Activated naive CD8-positive, alpha-beta T cell treated with anti-CD3 and anti-CD28 coated beads for 36 hours (primary cell): Measurements from ENCODE around the gene SCN2A. TPM values are rescaled to one million over a fixed set of nuclear protein-coding genes. Genes with fewer than 3 reads are reported as not detected.

Experiments used
- DNase-seq: peaks from one replicate; pipeline ENCODE4 v3.0.0; 2021
- H3K27ac Mint-ChIP-seq: one replicate; pipeline ENCODE4 v1.8.0; 2022; ENCODE audit warnings: mild to moderate bottlenecking, moderate library complexity, mixed read lengths
- H3K27me3 Mint-ChIP-seq: one replicate; pipeline ENCODE4 v1.8.0; 2022; ENCODE audit warnings: mild to moderate bottlenecking, mixed read lengths
- H3K36me3 Mint-ChIP-seq: one replicate; pipeline ENCODE4 v1.8.0; 2021; ENCODE audit warnings: mild to moderate bottlenecking, mixed read lengths
- H3K4me1 Mint-ChIP-seq: one replicate; pipeline ENCODE4 v1.8.0; 2021; ENCODE audit warnings: mixed read lengths
- H3K4me3 Mint-ChIP-seq: one replicate; pipeline ENCODE4 v1.8.0; 2022; ENCODE audit warnings: mild to moderate bottlenecking, moderate library complexity, mixed read lengths
- H3K9me3 Mint-ChIP-seq: one replicate; pipeline ENCODE4 v1.8.0; 2022; ENCODE audit warnings: mixed read lengths
- total RNA-seq, 2 experiments: library from RNA; stranded (reverse); gene quantifications; one replicate each; pipeline ENCODE4 v1.2.3, GENCODE V29; 2021

SCN2A gene
- total RNA-seq, 2 experiments from 2014 or later = 0.04 to 0.06 TPM

GRCh38 chr2:165401285-165401852 lies 162.2 kb downstream of the SCN2A start:
- no peaks in the 10 kb centered on the region for H3K9me3 Mint-ChIP-seq
- H3K27ac Mint-ChIP-seq = no peak overlapping the region
- peaks cover 15% of the 10 kb centered on the region for H3K27me3 Mint-ChIP-seq
- no peaks in the 10 kb centered on the region for H3K36me3 Mint-ChIP-seq
- no peak overlapping the region for H3K4me3 Mint-ChIP-seq
- peaks cover 6% of the 10 kb centered on the region for H3K4me1 Mint-ChIP-seq
- no peak for DNase-seq

GRCh38 chr2:165402162-165402561 lies 162.9 kb downstream of the SCN2A start:
- H3K36me3 Mint-ChIP-seq = no peaks in the 10 kb centered on the region
- DNase-seq = no peak
- no peak overlapping the region for H3K4me3 Mint-ChIP-seq
- peaks cover 19% of the 10 kb centered on the region for H3K27me3 Mint-ChIP-seq
- H3K4me1 Mint-ChIP-seq = peaks cover 6% of the 10 kb centered on the region
- H3K9me3 Mint-ChIP-seq = no peaks in the 10 kb centered on the region
- no peak overlapping the region for H3K27ac Mint-ChIP-seq

DNA sequence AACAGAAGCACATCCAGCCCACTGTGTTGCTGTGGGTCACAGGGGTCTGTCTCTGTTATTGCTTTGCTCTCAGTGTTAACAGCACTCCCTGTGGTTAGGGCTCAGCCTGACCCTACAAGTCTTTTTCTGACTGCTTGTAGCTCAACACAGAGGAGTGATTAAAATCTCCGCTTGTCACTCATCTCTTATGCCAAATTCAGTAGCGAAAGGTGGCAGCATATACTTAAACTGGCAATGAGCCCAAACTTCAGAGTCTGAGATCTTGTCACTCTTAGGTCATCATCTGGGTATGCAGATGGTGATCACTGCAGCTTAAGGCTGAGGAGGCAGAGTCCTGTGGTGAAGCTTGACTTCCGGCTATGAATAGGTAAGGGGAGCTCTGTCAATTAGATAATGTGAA lies 167.0 kb downstream of the SCN2A start:
- H3K36me3 Mint-ChIP-seq = no peaks in the 10 kb centered on the region
- H3K27me3 Mint-ChIP-seq = peaks cover 17% of the 10 kb centered on the region
- no peak overlapping the region for H3K4me3 Mint-ChIP-seq
- H3K27ac Mint-ChIP-seq = no peak overlapping the region
- H3K9me3 Mint-ChIP-seq = no peaks in the 10 kb centered on the region
- peaks cover 3% of the 10 kb centered on the region for H3K4me1 Mint-ChIP-seq
- no peak for DNase-seq

GRCh38 chr2:165407466-165407865 lies 168.3 kb downstream of the SCN2A start:
- Mint-ChIP-seq H3K27ac (no peak overlapping the region), H3K9me3 (no peaks in the 10 kb centered on the region), H3K27me3 (peaks cover 11% of the 10 kb centered on the region), H3K36me3 (no peaks in the 10 kb centered on the region), H3K4me3 (no peak overlapping the region), H3K4me1 (no peaks in the 10 kb centered on the region)
- DNase-seq = no peak

- H3K27ac Mint-ChIP-seq = no peak overlapping the region
- no peak overlapping the region for H3K4me3 Mint-ChIP-seq
Observed at GRCh38 chr2:165408186-165408585, 169.0 kb downstream of the SCN2A start.

DNA sequence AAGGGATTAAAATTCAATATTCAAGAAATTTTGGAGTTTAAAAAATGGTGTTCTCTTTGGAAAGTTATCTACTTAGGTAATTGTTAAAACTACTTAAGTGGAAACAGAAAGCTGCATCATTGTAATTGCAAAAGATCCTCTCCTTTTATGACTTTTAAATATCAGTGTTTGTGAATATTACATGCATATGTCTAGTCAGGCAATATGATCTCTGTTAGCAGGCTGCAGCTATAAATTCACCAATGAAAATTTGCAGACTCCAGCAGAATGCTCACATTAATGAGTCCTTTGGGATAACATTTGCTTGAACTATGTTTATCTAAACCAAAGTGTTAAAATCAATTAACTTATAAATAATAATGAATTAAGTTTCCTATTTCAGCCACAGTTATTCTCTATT lies 171.1 kb downstream of the SCN2A start:
- Mint-ChIP-seq H3K9me3 (no peaks in the 10 kb centered on the region), H3K4me3 (no peak overlapping the region), H3K27me3 (peaks cover 11% of the 10 kb centered on the region), H3K4me1 (no peaks in the 10 kb centered on the region), H3K27ac (no peak overlapping the region), H3K36me3 (no peaks in the 10 kb centered on the region)
- DNase-seq = no peak

More at GRCh38 chr2:165408186-165408585, 169.0 kb downstream of the SCN2A start:
- Mint-ChIP-seq H3K36me3 (no peaks in the 10 kb centered on the region), H3K4me1 (no peaks in the 10 kb centered on the region), H3K9me3 (no peaks in the 10 kb centered on the region), H3K27me3 (peaks cover 11% of the 10 kb centered on the region)
- DNase-seq = no peak

DNA sequence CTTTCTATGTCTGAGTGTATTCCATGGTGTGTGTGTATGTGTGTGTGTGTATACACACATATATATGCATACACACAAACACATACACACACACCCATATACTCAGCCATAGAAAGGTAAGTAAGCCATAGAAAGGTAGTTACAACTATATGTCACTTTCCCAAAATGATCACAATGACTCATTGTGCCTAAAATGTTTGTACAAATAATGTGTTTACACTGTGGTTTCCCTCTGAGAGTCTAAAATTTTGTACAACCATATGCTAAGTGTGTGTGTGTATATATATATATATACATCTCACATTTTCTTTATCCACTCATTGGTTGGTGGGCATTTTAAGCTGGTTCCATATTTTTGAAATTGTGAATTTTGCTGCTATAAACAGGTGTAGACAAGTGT lies 175.0 kb downstream of the SCN2A start:
- H3K36me3 Mint-ChIP-seq = no peaks in the 10 kb centered on the region
- no peak overlapping the region for H3K27ac Mint-ChIP-seq
- H3K9me3 Mint-ChIP-seq = peaks cover 9% of the 10 kb centered on the region
- DNase-seq = no peak
- no peak overlapping the region for H3K4me3 Mint-ChIP-seq
- peaks cover 4% of the 10 kb centered on the region for H3K27me3 Mint-ChIP-seq
- no peaks in the 10 kb centered on the region for H3K4me1 Mint-ChIP-seq

DNA sequence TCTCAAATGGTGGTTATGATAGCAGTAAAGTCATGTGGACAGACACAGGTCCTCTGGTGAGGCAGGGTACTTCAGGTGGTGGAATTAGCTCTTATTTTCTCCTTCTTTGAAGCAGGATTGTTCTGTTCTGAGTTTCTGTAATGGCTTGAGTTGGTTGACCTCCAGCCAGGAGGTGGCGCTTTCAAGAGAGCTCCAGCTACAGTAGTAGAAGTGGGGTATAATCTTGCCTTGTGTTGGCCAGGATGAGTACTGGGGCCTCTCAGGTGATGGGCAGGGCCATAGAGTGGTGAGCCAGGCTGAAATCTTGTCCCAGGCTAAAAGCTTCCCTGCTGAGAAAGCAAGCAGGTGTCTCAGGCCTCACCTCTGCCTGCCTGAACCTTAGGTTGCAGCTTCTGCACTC lies 177.8 kb downstream of the SCN2A start:
- no peak for DNase-seq
- H3K4me1 Mint-ChIP-seq = no peaks in the 10 kb centered on the region

DNA sequence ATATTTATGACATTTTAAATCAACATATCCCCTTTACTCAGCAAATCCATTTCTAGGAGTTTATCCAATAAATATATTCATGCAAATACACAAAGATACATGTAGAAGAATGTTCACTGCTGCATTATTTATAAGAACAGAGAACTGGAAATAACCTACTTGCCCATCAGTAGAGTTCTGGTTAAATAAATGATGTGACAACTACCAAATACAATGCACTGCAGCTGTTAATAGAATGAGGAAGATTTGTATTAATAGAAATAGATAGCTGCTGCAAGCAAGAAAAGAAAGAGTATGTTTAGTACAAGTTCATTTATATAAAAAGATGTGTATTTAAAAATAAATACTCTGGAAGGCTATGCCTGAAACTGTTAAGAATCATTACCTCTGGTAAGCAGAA lies 181.0 kb downstream of the SCN2A start:
- no peak for DNase-seq
- Mint-ChIP-seq H3K4me1 (no peaks in the 10 kb centered on the region), H3K27me3 (no peaks in the 10 kb centered on the region), H3K9me3 (peaks cover 17% of the 10 kb centered on the region), H3K4me3 (no peak overlapping the region), H3K36me3 (peaks cover 2% of the 10 kb centered on the region), H3K27ac (no peak overlapping the region)

More for the DNA sequence above, 177.8 kb downstream of the SCN2A start:
- Mint-ChIP-seq H3K27me3 (no peaks in the 10 kb centered on the region), H3K36me3 (no peaks in the 10 kb centered on the region), H3K27ac (no peak overlapping the region), H3K9me3 (peaks cover 9% of the 10 kb centered on the region), H3K4me3 (no peak overlapping the region)

- no peaks in the 10 kb centered on the region for H3K4me1 Mint-ChIP-seq
- H3K36me3 Mint-ChIP-seq = peaks cover 2% of the 10 kb centered on the region
- H3K4me3 Mint-ChIP-seq = no peak overlapping the region
- no peak for DNase-seq
- peaks cover 8% of the 10 kb centered on the region for H3K9me3 Mint-ChIP-seq
- H3K27me3 Mint-ChIP-seq = no peaks in the 10 kb centered on the region
- no peak overlapping the region for H3K27ac Mint-ChIP-seq
Observed at GRCh38 chr2:165423081-165423480, 183.9 kb downstream of the SCN2A start.

DNA sequence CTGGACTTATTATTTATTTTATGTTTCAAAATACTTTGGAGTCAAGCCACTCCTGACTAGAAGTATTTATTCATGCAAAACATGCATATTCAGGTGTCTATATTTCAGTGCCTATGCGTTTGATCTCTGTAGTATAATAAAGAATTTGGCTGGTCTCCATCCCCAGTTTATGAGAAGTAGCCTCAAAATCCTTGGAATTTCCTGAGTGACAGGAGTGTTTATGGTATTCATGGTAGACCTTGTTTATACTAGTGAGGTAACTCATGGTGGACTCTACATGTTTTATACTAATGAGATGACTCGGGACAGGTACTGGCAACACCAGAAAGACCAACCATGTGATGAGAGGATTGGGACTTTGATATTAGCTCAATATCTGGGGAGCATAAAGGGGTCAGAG lies 186.3 kb downstream of the SCN2A start:
- Mint-ChIP-seq H3K4me1 (no peaks in the 10 kb centered on the region), H3K27ac (no peak overlapping the region), H3K9me3 (peaks cover 8% of the 10 kb centered on the region), H3K36me3 (peaks cover 2% of the 10 kb centered on the region), H3K4me3 (no peak overlapping the region), H3K27me3 (no peaks in the 10 kb centered on the region)
- DNase-seq = no peak

- Mint-ChIP-seq H3K9me3 (peaks cover 6% of the 10 kb centered on the region), H3K4me3 (no peak overlapping the region), H3K4me1 (no peaks in the 10 kb centered on the region), H3K27ac (no peak overlapping the region), H3K27me3 (no peaks in the 10 kb centered on the region), H3K36me3 (peaks cover 2% of the 10 kb centered on the region)
- no peak for DNase-seq
Observed at GRCh38 chr2:165427686-165428085, 188.5 kb downstream of the SCN2A start.

DNA sequence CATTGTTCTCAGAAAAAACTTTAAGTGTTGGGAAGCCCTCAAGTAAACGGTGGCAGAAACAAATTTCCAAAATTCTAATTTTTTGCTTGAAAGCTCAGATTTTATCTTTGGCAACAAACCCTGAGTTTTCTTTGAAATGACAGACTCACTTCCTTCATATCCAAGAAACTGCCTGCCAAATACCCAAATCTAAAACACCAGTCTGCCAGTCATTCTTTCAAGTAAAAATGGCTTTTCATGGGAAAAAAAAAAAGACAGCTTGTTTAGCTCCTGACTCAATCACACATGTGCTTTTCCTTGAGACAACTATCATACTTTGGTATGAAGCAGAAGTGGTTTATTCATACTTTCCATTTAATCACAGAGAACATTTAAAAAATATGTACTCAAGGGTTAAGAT lies 189.7 kb downstream of the SCN2A start:
- H3K36me3 Mint-ChIP-seq = no peaks in the 10 kb centered on the region
- no peak for DNase-seq
- no peak overlapping the region for H3K27ac Mint-ChIP-seq
- H3K4me3 Mint-ChIP-seq = no peak overlapping the region
- no peaks in the 10 kb centered on the region for H3K4me1 Mint-ChIP-seq
- no peaks in the 10 kb centered on the region for H3K27me3 Mint-ChIP-seq
- H3K9me3 Mint-ChIP-seq = peaks cover under 1% of the 10 kb centered on the region

DNA sequence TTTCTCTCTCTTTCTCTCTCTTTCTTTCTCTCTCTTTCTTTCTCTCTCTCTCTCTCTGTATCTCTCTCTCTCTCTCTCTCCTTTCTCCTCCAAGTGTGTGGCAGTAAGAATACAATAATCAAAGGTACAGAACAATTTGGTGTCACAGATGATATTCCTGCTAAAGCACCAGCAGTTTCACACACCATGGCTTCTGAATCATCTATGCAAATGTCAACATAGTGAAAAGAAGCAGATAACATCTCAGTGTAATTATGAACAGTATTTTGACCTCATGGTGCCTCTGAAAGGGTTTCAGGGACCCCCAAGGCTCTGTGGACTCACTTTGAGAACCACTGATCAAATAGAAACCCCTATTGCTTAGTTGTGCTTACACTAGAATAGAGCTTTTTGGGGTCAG lies 191.8 kb downstream of the SCN2A start:
- no peak for DNase-seq
- H3K4me1 Mint-ChIP-seq = no peaks in the 10 kb centered on the region
- H3K9me3 Mint-ChIP-seq = no peaks in the 10 kb centered on the region
- H3K27me3 Mint-ChIP-seq = no peaks in the 10 kb centered on the region
- no peaks in the 10 kb centered on the region for H3K36me3 Mint-ChIP-seq
- H3K27ac Mint-ChIP-seq = no peak overlapping the region
- H3K4me3 Mint-ChIP-seq = no peak overlapping the region

GRCh38 chr2:165432234-165432966 lies 193.2 kb downstream of the SCN2A start:
- DNase-seq = no peak
- H3K4me1 Mint-ChIP-seq = peaks cover 3% of the 10 kb centered on the region
- no peak overlapping the region for H3K27ac Mint-ChIP-seq
- no peaks in the 10 kb centered on the region for H3K36me3 Mint-ChIP-seq
- no peaks in the 10 kb centered on the region for H3K9me3 Mint-ChIP-seq
- H3K27me3 Mint-ChIP-seq = no peaks in the 10 kb centered on the region
- no peak overlapping the region for H3K4me3 Mint-ChIP-seq

GRCh38 chr2:165434865-165435496 lies 195.8 kb downstream of the SCN2A start:
- H3K4me1 Mint-ChIP-seq = peaks cover 3% of the 10 kb centered on the region
- no peaks in the 10 kb centered on the region for H3K9me3 Mint-ChIP-seq
- H3K27me3 Mint-ChIP-seq = no peaks in the 10 kb centered on the region
- H3K4me3 Mint-ChIP-seq = no peak overlapping the region
- no peak overlapping the region for H3K27ac Mint-ChIP-seq
- no peak for DNase-seq
- H3K36me3 Mint-ChIP-seq = no peaks in the 10 kb centered on the region
